Measurements from ENCODE around the gene NKAIN2.

Gene NKAIN2

DNA sequence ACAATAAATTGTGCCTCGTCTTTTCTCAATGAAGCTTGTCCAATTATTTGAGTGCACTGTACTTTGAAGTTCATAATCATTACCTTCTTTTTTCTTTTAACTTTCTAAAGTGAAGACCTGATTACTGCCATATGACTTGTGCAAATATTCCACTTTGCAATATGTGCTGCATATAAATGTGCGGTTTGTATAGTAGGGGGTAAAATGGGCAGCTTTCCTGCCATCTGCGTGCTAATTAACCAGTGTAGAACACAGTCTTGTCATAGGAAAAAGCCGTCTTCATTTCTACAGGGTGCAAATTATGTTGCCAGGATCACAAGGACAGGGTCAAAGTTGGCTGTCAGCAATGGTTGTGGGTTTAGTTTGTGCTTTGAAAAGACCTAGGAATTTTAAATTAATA, 397.0 kb downstream of the NKAIN2 start:
- Histone ChIP-seq H3K4me1 (peaks cover 0 to 11% (median 0%) of the 10 kb centered on the region in 4 donors), H3K27me3 (no peaks in the 10 kb centered on the region), H3K27ac (no peak overlapping the region), H3K36me3 (no peaks in the 10 kb centered on the region), H3K4me3 (no peak overlapping the region), H3K9me3 (no peaks in the 10 kb centered on the region)
- DNase-seq: no peak
- intact Hi-C loops (cut with DNase I; ENCODE audit: low total_unique reads): no loop called here
- TF ChIP-seq, protein P1, sequence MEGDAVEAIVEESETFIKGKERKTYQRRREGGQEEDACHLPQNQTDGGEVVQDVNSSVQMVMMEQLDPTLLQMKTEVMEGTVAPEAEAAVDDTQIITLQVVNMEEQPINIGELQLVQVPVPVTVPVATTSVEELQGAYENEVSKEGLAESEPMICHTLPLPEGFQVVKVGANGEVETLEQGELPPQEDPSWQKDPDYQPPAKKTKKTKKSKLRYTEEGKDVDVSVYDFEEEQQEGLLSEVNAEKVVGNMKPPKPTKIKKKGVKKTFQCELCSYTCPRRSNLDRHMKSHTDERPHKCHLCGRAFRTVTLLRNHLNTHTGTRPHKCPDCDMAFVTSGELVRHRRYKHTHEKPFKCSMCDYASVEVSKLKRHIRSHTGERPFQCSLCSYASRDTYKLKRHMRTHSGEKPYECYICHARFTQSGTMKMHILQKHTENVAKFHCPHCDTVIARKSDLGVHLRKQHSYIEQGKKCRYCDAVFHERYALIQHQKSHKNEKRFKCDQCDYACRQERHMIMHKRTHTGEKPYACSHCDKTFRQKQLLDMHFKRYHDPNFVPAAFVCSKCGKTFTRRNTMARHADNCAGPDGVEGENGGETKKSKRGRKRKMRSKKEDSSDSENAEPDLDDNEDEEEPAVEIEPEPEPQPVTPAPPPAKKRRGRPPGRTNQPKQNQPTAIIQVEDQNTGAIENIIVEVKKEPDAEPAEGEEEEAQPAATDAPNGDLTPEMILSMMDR (IDR thresholded peaks at IDR 0.05): no peak

DNA sequence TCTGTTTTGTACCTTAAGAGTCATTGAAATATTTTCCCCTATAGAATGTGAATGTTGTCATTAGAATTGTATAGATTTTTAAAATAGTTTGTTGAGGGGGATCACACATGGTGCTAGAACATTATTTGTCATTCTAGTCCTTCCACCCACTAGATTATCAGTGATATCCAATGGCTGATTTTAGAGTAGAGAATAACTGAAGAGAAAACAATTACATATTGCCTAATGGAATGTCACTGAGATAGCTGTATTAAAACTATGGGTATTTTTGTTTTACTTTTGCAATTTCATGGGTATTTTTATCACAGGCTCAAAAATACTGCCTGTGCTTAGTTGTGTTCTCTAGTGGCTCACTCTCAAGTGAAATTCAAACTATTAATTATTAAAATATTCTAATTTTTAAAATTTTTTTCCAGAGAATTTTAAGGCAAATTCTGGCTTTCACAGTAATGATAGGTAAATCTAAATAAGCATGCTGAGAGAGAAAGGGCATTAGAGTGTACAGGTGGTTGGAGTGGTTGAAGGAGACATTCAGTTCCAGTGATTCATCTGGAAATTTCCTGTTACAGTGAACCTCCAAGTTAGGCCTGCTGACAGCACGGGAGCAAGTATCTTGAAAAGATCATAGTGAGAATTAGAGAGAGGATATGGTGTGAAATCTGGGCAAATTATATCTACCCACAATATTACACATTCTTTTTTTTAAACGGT, 399.6 kb downstream of the NKAIN2 start:
- Histone ChIP-seq H3K36me3 (no peaks in the 10 kb centered on the region), H3K9me3 (no peaks in the 10 kb centered on the region), H3K27ac (peak overlapping the region in 1 of 2 donors; percentile 2), H3K4me1 (peaks cover 0 to 11% (median 0%) of the 10 kb centered on the region in 4 donors), H3K27me3 (no peaks in the 10 kb centered on the region), H3K4me3 (no peak overlapping the region)
- TF ChIP-seq, protein P1 (IDR thresholded peaks at IDR 0.05): no peak
- no peak for DNase-seq
- intact Hi-C loops (cut with DNase I; ENCODE audit: low total_unique reads): no loop called here

DNA sequence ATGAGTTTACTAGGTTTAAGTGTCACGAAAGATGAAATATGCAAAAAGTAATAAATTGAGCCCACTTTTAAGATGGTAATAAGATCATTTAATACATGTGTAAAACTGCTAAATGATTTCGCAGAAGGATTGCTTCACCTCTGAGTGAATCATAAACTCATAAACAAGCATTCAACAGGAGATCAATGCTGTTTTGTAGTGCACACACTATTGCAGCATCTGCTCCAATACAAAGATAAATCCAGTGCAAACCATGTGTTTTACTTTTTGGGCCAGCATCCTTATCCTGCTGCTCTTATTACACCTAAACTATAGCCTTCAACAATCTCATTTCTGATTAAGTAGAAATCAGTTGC, 400.1 kb downstream of the NKAIN2 start:
- DNase-seq: no peak
- TF ChIP-seq, protein P1 (IDR thresholded peaks at IDR 0.05): no peak
- intact Hi-C loops (cut with DNase I; ENCODE audit: low total_unique reads): no loop called here
- peaks cover 0 to 11% (median 0%) of the 10 kb centered on the region in 4 donors for H3K4me1 ChIP-seq
- no peak overlapping the region for H3K4me3 ChIP-seq
- no peaks in the 10 kb centered on the region for H3K9me3 ChIP-seq
- no peaks in the 10 kb centered on the region for H3K36me3 ChIP-seq
- no peaks in the 10 kb centered on the region for H3K27me3 ChIP-seq
- no peak overlapping the region for H3K27ac ChIP-seq

DNA sequence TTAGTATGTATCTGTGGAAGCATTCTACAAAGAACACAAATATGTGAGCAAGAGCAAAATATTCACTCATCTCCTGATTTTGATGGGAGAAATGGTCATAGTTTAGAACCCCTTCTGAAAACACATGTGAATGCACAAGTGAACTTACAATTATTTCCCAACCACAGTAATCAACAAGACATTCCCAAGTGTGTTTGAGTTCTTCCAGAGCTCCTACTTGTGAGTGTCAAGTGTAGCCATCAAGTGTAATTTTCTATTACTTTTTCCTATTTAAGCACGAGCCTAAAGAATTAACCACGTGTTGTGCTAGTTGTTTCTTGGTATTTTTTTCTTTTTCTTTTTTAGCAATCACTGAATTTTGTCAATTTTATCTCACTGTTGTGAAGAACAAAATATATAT, 402.3 kb downstream of the NKAIN2 start:
- no peak for DNase-seq

DNA sequence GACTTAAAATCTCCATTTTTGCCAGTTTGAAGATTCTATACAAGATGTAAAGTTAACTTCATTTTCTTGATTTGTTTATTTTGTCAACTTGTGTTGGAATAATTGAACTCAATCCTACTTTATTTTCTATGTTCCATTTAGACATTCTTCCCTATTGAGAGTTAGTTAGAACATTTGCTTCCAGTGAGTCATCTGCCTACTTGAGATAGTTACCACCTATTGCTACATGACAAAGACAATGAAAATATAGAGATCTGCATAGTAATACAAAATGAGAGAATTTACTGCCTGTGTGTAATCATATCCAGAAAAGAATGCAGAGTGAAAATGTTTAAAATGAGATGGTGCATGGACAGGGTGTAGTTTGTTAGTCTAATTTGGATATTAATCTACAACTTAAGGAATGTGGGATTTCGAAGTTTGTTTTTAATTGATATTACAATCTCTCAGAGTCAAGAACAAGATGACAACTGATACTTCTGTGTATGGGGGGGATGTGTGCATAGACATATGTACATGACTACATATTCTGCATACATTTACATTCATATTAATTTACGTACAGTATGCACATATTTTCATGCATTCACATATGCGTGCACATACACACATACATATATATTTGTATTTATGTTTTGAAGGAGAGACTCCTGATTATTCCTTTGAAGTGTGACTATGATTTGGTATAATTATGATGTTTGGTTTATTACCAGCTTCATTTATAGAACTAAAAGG, 420.1 kb downstream of the NKAIN2 start:
- no peak overlapping the region for H3K4me3 ChIP-seq
- DNase-seq: no peak
- intact Hi-C loops (cut with DNase I; ENCODE audit: low total_unique reads): no loop called here
- no peaks in the 10 kb centered on the region for H3K36me3 ChIP-seq
- no peaks in the 10 kb centered on the region for H3K27me3 ChIP-seq
- TF ChIP-seq, protein P1 (IDR thresholded peaks at IDR 0.05): no peak
- H3K9me3 ChIP-seq: no peaks in the 10 kb centered on the region
- H3K27ac ChIP-seq: no peak overlapping the region
- peaks cover 0 to 11% (median 0%) of the 10 kb centered on the region in 4 donors for H3K4me1 ChIP-seq

More for the DNA sequence above, 402.3 kb downstream of the NKAIN2 start:
- Histone ChIP-seq H3K4me3 (no peak overlapping the region), H3K27ac (no peak overlapping the region), H3K36me3 (no peaks in the 10 kb centered on the region), H3K4me1 (peaks cover 0 to 11% (median 0%) of the 10 kb centered on the region in 4 donors), H3K9me3 (no peaks in the 10 kb centered on the region), H3K27me3 (no peaks in the 10 kb centered on the region)
- intact Hi-C loops (cut with DNase I; ENCODE audit: low total_unique reads): no loop called here
- TF ChIP-seq, protein P1 (IDR thresholded peaks at IDR 0.05): no peak

Measured in tibial artery (tissue), 4 donors.